DOHH2 (cell line): ENCODE results near the gene RAD51B.

Source experiments
- EZH2phosphoT487 ChIP-seq: fragments of 200-600 bp; sonication (generic); IDR thresholded peaks from 2 replicates; pipeline ENCODE4 v1.6.1; 2017; ENCODE audit warnings: borderline replicate concordance, mild to moderate bottlenecking, antibody characterized with exemption, low read length, moderate library complexity, mixed read lengths
- TF ChIP-seq, protein P1 (sequence below): fragments of 200-600 bp; sonication (generic); IDR thresholded peaks from one replicate; pipeline ENCODE4 v1.5.1; 2014; ENCODE audit warnings: antibody characterized with exemption, mild to moderate bottlenecking, low read depth, low read length; ENCODE audit not compliant: poor library complexity, severe bottlenecking

DNA sequence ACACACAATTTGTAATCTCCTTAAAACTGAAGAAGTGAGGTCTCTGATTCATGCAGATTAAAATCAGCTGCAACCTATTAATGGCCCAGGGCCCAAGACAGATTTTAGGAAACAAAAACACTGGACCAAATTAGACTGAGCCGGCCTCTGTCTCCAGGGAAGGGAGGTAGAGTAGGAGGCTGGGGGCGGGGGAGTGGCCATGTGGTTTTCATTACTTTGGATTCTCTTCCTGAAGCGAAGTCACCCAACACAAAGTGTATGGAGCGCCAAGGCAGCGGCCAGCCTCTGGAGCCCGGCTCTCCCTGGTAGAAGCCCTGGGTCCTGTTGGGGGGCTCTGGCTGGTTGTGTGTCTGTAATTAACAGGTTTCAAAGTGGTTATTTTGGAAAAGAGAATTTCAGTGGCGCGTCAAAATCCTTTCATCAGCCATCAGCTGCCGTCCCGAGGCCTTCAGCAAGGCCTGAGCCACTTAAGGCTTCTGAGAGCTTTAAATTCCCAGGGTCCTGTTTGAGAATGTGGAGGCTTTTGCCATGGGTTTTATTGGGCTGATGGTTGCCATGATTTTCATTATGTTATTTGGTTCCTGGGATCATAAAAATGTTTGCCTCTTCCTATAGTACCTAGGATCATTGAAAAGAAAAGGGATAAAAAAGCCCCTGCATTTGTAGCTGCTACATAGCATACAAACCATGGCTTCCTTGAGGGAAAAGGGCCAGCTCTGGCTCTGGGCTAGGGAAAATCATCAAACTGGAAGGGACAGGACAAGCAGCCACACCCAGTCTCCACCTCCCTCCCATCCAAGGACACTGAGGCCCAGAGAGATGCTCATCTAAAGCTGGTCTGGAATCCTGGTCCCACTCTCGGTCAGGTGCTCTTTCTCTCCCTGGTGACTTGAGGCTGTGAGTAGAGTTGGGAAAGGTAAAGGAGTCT lies 690.9 kb downstream of the RAD51B start:
- TF ChIP-seq, protein P1, sequence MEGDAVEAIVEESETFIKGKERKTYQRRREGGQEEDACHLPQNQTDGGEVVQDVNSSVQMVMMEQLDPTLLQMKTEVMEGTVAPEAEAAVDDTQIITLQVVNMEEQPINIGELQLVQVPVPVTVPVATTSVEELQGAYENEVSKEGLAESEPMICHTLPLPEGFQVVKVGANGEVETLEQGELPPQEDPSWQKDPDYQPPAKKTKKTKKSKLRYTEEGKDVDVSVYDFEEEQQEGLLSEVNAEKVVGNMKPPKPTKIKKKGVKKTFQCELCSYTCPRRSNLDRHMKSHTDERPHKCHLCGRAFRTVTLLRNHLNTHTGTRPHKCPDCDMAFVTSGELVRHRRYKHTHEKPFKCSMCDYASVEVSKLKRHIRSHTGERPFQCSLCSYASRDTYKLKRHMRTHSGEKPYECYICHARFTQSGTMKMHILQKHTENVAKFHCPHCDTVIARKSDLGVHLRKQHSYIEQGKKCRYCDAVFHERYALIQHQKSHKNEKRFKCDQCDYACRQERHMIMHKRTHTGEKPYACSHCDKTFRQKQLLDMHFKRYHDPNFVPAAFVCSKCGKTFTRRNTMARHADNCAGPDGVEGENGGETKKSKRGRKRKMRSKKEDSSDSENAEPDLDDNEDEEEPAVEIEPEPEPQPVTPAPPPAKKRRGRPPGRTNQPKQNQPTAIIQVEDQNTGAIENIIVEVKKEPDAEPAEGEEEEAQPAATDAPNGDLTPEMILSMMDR, result no peak
- no peak for TF ChIP-seq EZH2phosphoT487
